ENCODE data around the gene ONECUT3. TPM values are rescaled to one million over a fixed set of nuclear protein-coding genes. Genes with fewer than 3 reads are reported as not detected.

The ONECUT3 gene
- total RNA-seq, 1 experiment from 2014 or later, result 20.0 TPM

DNA sequence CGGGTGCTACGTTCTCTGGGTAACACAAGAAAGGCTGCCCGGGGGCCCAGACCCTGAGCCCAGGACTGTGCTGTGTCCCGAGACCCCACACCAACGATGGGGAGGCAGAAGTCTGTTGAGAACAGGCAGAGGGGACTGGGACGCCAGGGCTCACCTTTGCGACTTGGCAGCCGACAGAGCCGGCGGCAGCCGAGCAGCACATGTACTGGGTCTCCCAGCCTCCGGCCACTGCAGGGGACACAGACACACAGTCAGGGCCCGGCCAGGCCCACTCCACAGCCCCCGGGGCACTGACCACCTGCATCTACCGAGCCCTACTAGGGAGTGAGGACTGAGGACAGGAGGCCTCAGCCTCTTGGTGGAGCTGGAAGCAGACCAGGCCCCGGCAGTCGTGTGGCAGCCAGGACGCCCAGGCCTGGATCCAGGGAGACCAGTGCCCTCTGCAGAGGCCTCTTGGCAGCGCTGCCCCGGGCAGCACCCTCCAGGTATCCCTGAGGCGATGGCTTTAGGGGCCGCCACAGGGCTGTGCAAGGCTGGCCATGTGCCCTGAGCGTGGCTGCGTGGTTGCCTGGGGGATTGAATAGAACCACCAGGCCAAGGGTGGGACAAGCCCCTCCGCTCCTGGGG lies 64.4 kb downstream of the ONECUT3 start:
- no TSS peak for BruUV-seq (replicated peaks)
- peaks cover 5% of the 10 kb centered on the region for H3K4me1 Mint-ChIP-seq (ENCODE audit: low read depth, unreplicated experiment)
- TF ChIP-seq, protein P1, sequence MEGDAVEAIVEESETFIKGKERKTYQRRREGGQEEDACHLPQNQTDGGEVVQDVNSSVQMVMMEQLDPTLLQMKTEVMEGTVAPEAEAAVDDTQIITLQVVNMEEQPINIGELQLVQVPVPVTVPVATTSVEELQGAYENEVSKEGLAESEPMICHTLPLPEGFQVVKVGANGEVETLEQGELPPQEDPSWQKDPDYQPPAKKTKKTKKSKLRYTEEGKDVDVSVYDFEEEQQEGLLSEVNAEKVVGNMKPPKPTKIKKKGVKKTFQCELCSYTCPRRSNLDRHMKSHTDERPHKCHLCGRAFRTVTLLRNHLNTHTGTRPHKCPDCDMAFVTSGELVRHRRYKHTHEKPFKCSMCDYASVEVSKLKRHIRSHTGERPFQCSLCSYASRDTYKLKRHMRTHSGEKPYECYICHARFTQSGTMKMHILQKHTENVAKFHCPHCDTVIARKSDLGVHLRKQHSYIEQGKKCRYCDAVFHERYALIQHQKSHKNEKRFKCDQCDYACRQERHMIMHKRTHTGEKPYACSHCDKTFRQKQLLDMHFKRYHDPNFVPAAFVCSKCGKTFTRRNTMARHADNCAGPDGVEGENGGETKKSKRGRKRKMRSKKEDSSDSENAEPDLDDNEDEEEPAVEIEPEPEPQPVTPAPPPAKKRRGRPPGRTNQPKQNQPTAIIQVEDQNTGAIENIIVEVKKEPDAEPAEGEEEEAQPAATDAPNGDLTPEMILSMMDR (IDR thresholded peaks at IDR 0.05; ENCODE audit: unreplicated experiment), result no peak
- H3K9me3 Mint-ChIP-seq (ENCODE audit: low read depth, unreplicated experiment), result no peaks in the 10 kb centered on the region
- CTCF ChIA-PET, result no interaction called here
- H3K27ac Mint-ChIP-seq (ENCODE audit: unreplicated experiment), result no peak overlapping the region
- H3K36me3 Mint-ChIP-seq (ENCODE audit: insufficient read depth, unreplicated experiment), result peaks cover 34% of the 10 kb centered on the region
- H3K27me3 Mint-ChIP-seq (ENCODE audit: unreplicated experiment), result no peaks in the 10 kb centered on the region
- no peak for DNase-seq
- H3K4me3 Mint-ChIP-seq (ENCODE audit: low read depth, unreplicated experiment), result no peak overlapping the region
- intact Hi-C loops (cut with micrococcal nuclease; ENCODE audit: unreplicated experiment), result no loop called here

DNA sequence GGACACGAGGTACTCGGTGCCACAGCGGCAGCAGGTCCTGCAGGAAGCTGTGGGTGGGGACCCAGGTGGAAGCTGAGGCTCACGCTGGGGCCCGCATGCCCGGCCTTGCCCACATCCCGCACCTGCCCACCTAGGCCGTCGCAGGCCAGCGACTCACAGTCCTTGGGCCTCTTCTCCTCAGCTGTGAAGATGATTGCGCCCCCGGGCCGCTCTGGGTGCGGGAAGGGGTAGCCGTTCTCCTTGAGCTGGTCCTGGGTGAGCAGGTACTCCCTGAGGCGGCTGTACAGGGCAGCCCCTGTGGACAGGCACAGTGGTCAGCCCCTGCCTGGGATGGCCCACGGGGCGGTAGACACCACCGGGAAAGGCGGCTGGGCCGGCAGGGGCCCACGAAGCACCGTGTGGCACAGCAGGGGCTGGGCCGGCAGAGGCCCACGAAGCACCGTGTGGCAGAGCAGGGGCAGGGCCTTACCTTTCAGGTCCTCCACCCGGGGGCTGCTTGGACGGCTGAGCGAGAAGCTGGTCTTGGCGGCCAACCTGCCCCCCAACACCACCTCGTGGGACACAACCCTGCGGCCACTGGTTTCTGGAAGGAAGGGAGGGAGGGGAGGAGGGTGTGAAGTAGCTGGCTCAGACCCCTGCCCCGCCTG lies 65.4 kb downstream of the ONECUT3 start:
- no TSS peak for BruUV-seq (replicated peaks)
- no peaks in the 10 kb centered on the region for H3K4me1 Mint-ChIP-seq (ENCODE audit: low read depth, unreplicated experiment)
- no peak overlapping the region for H3K4me3 Mint-ChIP-seq (ENCODE audit: low read depth, unreplicated experiment)
- no peaks in the 10 kb centered on the region for H3K9me3 Mint-ChIP-seq (ENCODE audit: low read depth, unreplicated experiment)
- no peak overlapping the region for H3K27ac Mint-ChIP-seq (ENCODE audit: unreplicated experiment)
- TF ChIP-seq, protein P1 (IDR thresholded peaks at IDR 0.05; ENCODE audit: unreplicated experiment), result no peak
- peaks cover 33% of the 10 kb centered on the region for H3K36me3 Mint-ChIP-seq (ENCODE audit: insufficient read depth, unreplicated experiment)
- H3K27me3 Mint-ChIP-seq (ENCODE audit: unreplicated experiment), result no peaks in the 10 kb centered on the region
- DNase-seq, result no peak
- intact Hi-C loops (cut with micrococcal nuclease; ENCODE audit: unreplicated experiment), result no loop called here
- CTCF ChIA-PET, result interaction anchor here (0.6 kb wide), 1 partner anchor 38 kb away, joined by 6 read pairs; no protein-coding TSS in a partner anchor

DNA sequence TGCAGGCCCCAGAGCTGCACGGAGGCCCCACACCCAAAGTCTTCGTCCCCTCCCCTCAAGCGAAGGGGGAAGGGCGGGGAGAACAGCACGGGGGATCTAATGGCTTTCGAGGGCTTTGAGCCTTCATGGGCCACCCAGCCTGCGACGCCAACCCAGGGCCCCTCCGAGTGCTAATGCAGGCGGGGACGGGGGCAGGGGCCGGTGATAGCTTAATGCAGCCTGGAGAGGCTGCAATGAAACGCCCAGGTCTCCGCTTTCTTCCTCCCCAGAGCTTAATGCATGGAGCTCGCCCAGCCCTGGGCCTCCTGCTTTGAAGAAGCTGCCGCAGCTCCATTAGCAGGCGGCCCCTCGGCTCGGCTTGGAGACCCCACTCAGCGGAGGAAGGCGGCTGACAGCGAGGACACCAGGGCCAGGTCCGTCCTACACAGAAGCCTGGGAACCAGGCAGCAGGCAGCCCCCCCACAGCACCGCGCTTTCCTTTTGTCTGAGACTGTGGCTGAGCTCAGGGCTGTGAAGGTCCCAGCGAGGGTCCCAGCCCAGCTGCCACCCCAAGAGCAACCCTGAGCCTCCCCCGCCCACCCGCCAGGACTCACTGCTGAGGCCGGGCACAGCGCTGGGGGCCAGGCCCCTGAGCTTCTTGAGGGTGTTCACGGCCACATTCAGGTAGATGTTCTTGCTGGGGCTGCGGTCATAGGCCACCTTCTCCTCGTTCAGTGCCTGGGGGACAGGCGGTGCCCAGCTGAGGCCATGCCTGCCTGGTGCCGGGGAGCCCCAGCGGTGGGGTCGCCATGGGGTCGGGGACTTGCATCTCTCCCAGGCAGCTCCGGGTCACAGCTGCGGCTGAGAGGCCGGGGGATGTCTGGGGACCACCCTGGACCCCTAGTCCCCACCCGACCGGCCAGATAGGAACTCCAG lies 66.3 kb downstream of the ONECUT3 start:
- no peak overlapping the region for H3K4me3 Mint-ChIP-seq (ENCODE audit: low read depth, unreplicated experiment)
- H3K27ac Mint-ChIP-seq (ENCODE audit: unreplicated experiment), result no peak overlapping the region
- H3K9me3 Mint-ChIP-seq (ENCODE audit: low read depth, unreplicated experiment), result no peaks in the 10 kb centered on the region
- peaks cover 29% of the 10 kb centered on the region for H3K36me3 Mint-ChIP-seq (ENCODE audit: insufficient read depth, unreplicated experiment)
- H3K4me1 Mint-ChIP-seq (ENCODE audit: low read depth, unreplicated experiment), result no peaks in the 10 kb centered on the region
- CTCF ChIA-PET, result no interaction called here
- TF ChIP-seq, protein P1 (IDR thresholded peaks at IDR 0.05; ENCODE audit: unreplicated experiment), result no peak
- BruUV-seq (replicated peaks), result no TSS peak
- intact Hi-C loops (cut with micrococcal nuclease; ENCODE audit: unreplicated experiment), result no loop called here
- no peak for DNase-seq
- no peaks in the 10 kb centered on the region for H3K27me3 Mint-ChIP-seq (ENCODE audit: unreplicated experiment)

DNA sequence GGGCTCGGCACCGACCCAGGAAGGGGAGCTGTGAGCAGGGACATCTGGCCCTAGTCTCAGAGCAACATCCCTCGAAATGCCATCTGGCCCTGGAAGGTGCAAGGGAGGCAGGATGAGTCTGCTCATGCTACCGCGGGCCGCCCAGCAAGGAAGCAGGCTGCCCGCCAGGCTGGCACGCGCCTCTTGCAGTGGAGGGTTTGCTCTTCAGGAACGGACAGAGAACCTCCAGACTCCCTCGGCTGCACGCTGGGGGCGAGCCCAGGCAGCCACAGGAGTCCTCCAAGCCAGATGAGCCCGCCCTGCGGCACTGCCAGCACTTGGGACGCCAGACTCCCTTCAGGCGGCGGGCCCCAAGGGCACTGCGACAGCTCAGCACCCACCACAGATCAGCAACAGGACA lies 68.9 kb downstream of the ONECUT3 start:
- intact Hi-C loops (cut with micrococcal nuclease; ENCODE audit: unreplicated experiment), result no loop called here
- Mint-ChIP-seq H3K4me3 (ENCODE audit: low read depth, unreplicated experiment) (no peak overlapping the region), H3K27ac (ENCODE audit: unreplicated experiment) (no peak overlapping the region), H3K27me3 (ENCODE audit: unreplicated experiment) (no peaks in the 10 kb centered on the region), H3K36me3 (ENCODE audit: insufficient read depth, unreplicated experiment) (peaks cover 36% of the 10 kb centered on the region), H3K4me1 (ENCODE audit: low read depth, unreplicated experiment) (no peaks in the 10 kb centered on the region), H3K9me3 (ENCODE audit: low read depth, unreplicated experiment) (no peaks in the 10 kb centered on the region)
- DNase-seq, result no peak
- CTCF ChIA-PET, result no interaction called here
- no TSS peak for BruUV-seq (replicated peaks)
- TF ChIP-seq, protein P1 (IDR thresholded peaks at IDR 0.05; ENCODE audit: unreplicated experiment), result no peak

All from Calu3 (cell line).